ENCODE data around the gene COL9A3.

The COL9A3 gene

DNA sequence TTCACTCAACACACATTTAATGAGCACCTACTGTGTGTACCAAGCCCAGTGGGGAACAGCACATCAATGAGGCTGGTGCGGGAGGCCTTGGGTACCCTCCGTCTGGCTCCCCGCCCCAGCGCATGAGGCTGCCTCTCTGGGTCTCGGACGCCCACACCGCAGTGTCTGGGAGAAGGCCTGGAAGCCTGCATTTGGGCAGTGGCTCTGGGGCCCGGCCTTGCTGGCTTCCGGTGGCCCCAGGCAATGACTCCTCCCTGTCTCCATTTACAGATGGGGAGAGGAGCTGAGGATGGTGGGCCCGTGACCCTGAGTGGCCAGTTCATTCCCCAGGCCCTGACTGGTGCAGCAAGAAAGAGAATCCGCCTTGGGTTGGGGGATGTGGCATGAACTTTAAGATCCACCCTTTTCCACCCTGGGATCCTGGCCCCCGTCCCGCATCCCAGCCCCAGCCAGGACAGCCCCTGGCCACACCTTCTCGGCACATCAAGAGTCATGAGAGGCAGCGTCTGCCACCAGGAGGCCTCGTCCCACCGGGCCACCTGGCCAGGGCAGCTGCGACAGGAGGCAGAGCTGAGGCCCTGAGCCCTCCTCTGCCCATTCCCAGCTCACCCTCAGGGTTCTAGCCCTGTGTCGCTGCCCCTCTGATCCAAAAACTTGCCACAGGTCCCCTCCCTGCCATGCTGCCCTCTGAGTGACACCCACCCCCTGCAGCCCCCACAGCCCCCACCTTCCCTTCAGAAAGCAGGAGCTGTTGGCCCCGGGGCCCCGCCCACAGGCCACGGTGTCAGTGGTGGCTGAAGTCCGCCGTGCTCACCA, 38.0 kb upstream of the COL9A3 start:
- no peak for DNase-seq

DNA sequence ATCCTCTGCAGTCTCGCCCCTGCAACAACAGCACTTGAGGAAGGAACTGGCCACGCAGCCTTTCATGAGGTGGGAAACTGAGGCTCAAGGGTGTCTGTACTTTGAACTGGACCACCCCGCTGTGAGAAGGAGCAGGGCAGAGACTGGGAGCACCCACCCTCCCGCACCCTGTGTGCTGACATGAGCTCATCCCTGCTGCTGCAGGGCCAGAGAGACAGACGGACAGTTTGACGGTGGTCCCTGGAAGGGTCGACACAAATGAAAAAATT, 37.5 kb upstream of the COL9A3 start:
- no peak for DNase-seq

DNA sequence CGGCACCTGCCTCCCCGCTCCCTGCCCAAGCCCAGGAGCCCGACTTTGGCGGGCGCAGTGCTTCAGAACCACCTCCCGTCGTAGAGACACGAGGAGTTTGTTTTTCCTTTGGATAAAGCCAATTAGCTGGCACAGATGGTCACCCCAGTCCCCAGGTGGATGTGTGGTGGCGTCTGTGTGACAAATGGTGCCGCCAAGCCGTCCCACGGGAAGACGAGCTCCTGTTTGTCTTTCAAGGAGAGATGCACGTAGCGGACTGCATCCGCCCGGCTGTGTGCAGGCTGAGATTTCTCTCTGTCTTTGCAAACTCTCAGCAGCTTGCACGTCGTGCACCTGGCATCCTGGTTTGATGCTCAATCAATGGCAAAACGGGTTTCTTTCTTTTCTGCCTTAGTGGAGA, 36.6 kb upstream of the COL9A3 start:
- no peak for DNase-seq

DNA sequence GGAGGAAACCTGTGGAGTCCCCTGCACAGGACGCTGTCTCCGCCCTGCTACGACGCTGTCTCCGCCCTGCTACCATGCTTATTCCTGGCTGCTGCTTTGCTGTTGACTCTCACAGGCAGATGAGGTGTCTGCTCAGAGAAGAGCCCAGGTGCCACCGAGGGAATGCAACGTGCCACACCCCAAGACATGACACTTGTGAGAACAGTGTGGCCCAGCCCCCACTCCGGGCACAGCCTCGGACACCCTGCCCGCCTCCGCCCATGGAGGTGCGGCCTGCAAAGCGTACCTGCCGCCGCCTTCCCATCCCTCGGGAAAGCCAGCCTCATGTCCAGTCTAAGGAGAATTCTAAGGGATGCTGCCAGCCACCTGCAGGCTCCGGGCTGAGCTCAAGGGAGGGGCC, 36.2 kb upstream of the COL9A3 start:
- DNase-seq = no peak

DNA sequence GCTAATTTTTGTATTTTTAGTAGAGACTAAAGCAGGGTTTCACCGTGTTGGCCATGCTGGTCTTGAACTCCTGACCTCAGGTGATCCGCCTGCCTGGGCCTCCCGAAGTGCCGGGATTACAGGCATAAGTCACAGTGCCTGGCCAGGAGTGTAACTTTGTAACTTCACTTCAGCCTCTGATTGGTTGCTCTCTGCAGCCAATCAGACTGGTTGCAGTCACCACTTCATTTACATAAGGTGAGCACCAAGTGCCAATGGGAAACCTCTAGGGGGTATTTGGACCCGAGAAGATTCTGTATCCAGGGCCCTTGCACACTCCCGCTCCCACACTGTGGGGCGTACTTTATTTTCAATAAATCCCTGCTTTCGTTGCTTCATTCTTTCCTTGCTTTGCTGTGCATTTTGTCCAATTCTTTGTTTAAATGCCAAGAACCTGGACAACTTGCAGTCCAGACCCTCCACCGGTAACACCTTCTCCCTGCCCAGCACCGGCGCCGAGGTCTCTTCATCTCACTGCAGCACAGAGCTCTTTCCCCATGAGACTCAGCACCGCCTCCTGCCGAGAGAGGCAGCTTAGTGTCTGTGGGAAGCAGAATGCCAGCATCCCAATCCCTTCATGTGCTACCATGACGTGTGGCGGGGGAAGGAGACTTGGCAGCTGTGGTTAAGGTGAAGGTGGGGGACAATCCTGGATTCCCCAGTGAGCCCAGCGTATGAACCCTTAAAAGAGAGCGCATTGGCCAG, 34.5 kb upstream of the COL9A3 start:
- no peak for DNase-seq

DNA sequence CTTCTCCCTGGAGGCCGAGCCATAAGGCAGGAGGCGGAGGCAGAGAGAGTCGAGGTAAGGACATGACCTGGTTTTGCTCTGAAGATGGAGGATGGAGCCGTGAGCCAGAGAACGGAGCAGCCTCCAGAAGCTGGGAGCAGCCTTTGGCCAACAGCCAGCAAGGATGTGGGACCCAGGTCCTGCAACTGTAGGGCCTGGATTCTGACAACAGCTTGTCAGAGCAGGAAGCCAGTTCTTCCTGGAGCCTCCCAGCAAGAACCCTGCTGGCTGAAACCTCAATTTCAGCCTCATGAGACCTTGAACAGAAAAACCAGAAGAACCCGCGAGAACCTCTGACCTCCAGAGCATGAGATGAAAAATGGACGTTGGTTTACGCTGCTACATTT, 34.0 kb upstream of the COL9A3 start:
- no peak for DNase-seq

DNA sequence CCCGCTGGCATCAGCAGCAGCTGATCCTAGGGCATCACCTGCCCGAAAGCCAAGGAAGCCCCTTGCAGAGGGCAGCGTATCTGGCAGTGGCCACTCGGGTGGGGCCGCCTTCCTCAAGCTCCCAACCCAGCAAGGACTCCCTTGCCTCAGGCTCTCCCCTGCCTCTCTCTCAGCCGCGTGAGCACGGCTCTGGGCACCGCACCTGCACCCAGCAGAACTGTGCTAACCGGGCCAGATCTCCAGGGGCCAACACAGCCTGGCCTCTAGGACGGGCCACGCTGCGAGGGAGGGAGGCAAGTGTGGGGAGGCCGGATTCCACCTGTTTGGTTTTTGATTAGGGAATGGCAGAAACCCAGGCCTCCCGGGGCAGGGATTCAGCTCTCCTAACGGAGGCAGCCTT, 32.4 kb upstream of the COL9A3 start:
- no peak for DNase-seq

DNA sequence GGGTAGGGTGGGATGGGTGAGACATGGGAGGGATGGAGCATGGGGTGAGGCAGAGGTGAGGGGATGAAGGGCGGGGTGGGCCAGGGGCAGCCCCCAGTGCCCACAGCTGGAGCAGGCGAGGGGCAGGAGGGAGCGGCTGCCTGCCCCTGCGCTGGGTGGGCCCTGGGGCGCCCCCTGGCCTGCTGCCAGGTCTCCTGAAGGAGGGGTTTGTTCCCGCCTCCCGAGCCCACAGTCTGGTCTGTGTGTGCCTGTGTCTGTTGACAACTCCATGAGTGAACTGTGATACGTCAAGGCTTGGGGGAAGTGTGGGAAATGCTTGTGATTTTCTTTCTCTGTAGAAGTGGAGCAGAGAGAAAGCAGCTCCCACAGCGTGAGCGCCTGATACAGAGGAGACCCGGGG, 31.5 kb upstream of the COL9A3 start:
- no peak for DNase-seq

DNA sequence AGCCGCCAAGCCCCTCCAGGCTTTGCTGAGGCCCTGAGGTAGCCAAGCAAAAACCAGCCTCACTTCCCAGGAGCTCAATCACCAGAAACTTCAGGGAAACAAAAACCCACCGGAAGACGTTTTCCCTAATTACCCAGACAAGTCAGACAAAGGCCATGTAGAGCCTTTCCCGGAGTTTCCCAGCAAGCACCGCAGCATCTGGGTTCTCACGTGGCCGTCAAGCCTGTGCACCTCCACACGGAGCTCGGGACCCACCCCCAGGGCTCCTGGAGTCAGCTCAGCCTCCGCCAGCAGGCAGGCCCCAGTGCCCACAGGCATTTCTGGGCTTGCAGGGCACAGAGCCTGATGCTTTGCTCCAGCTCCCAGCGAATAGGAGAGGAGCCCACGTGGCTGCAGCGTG, 30.7 kb upstream of the COL9A3 start:
- no peak for DNase-seq

DNA sequence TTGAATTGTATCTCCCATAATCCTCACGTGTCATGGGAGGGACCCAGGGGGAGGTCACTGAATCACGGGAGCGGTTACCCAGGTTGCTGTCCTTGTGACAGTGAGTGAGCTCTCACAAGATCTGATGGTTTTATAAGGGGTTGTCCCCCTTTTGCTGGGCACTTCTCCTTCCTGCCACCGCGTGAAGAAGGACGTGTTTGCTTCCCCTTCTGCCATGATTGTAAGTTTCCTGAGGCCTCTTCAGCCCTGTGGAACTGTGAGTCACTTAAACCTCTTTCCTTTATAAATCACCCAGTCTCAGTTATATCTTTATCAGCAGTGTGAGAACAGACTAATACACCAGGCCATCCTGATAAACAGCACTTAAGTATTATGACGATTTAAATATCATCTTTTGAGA, 29.5 kb upstream of the COL9A3 start:
- DNase-seq = no peak

DNA sequence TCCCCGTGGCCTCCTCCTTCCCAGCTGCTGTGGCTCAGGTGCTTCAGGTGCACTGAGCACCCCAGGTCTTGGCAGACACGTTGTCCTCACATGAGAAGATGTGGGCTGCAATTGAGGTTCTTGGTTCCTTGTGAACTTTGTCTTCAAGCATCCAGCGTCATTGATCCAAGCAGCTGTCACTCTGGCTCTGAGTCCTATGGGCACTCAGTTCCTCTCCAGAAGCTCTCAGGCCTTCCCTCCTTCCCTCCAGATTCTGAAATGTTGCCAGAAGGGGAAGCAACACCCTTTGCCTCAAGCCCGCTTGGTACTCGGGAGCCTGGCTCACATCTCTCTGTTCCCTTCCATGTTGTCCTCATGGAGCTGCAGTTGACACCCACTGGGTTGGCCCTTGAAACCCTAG, 29.0 kb upstream of the COL9A3 start:
- DNase-seq = no peak

DNA sequence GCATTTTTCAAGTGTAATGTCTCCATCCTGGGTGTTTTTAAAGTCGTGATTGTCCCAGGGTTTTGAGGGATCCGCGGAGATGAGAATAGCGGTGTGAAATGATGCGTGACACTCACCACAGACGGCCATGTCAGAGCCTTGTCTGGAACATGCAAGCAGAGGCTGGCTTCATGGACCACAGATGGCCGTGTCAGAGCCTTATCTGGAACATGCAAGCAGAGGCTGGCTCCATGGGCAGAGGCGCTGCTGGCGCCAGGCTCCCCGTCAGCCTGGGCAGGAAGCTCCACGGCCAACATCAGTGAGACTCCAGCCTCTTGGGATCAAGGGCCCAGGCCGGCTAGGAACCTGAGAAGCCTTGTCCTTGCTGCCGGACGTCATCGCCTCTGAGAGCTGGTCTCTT, 28.2 kb upstream of the COL9A3 start:
- no peak for DNase-seq

DNA sequence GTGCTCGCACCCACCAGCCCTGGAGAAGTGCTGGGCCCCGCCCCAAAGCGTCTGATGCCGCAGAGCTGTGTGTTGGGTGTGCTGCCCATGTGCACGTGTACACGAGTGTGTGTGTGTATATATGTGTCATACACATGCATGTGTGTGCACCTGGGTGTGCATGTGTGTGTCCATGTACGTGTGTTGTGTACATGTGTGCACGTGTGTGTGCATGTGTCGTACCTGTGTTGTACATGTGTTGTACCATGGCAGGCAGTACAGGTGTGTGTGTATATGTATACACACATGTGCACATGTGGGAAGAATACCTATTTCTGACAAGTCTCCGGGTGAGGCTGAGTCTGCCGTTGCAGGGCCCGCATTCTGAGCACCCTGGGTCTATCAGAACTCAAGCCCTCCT, 26.8 kb upstream of the COL9A3 start:
- DNase-seq = no peak

DNA sequence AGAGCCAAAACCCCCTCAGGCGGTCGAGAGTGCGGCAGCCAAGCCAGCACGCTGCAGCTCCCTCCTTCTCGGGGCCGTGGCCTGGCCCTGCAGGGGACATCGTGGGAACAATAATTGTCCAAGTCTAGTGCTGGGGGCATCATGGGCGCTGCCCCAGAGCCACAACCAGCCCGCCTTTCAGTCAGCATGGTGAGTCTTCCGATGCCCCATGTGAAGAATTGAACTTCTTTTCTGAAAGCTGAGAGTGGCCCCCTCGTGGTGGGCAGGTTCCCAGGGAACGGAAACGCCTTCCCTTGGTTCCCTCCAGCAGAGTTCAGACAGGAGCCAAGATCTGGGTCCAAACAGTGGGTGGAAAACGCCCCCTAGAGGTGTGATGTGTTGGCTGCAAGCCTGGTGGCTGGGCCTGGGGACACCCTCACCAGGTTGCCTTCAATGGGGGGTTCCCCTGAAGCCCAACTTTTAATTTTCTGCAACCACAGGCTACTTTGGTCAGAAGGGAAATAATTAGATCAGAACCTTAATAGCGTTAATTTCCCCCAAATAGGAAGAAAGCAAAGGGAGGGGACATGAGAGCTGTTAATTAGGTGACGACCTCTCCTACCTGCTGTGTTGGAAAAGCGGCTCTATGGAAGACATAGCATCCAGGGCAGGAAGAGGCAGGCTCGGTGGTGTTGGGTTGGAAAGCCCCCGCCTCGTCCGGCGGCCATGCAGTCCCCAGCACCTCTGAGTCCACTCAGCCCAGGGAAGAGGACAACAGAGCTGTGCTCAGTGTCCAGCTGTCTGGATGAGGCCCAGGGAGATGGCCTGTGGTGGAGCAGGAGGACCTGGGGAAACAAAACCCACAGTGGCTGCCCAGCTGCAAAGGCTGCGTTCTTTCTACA, 25.3 kb upstream of the COL9A3 start:
- DNase-seq = peak; percentile 11 to 72 (median 59)

DNA sequence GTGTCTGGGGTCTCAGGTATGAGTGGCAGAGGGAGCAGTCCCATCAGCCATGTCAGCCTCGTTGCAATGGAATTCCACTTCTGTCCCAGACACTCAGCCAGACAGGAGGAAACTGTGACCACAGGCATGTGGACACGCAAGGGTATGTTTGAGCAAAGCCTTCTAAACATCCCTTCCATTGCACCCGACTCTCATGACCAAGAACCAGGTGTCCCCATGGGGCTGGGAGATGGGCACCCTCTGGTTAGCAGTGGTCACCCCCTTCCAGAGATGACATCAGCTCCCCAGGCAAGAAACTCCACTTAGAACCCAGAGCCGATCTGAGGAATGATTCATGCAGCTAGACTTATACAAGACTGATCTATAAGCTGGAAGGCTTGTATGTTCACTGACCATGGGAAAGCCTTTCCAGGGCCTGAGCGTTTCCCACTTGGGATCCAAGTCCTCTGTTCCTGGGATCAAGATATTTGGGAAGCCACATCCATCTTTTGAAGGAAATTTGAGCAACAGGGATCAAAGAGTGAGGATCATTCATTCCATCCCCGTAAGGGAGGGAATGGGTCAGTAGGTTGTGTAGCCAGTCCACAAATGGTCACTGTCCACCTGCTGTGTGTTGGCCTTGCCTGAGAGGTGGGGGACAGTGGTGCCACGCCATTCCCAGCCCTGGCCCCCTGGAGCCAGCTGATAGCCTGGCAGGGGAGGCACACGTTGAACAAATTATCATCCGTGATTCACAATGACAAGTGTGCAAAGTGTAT, 24.5 kb upstream of the COL9A3 start:
- DNase-seq = no peak

DNA sequence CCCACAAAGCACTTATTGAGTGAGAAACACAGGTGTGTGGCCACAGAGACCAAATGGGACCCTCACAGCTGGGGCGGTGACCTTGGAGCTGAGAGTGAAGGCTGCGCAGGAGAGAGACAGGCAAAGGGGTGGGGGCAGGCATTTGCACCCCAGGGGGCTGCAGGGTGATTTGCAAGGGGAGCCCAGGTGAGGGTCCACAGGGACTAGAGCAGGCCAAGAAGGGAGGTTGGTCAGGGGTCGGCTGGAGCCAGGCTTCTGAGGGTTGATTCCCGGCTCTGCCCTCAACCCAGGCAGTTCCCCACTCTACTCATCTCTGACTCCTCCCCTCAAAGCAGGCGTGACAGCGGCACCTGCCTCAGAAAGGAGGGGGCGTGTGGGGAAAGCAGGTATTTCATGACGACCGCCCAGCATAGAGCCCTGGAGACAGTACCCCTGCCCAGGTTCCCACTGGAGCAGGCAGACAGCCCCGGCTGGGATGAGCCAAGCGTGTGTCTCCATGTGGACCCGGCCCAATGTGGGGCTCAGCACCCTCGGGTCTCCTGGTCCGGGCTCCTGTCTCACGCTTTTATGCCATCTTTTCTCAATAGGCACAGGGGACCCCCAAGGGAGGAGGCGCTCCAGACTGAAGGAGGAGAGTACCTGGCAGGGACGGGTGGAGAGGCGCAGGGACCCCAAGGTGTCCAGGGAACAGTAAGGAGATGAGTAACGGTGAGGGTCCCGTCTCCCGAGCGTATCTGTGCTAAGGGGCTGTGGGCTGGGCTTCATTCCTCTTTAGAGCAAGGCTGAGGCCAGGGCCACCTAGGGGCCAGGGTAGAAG, 23.7 kb upstream of the COL9A3 start:
- DNase-seq = peak in 2 of 6 experiments; percentile 19 to 20

DNA sequence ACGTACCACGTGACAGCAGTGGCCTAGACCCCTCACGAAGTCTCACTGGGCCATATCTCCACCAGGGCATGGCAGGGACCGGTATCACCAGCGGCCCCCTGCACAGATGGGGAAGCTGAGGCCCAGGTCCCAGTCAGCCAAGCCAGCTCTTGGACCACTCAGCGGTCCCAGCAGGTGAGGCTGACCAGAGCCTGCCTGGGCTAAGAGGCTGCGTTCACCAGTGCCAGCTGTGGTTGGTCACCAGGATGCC, 23.2 kb upstream of the COL9A3 start:
- DNase-seq = no peak

DNA sequence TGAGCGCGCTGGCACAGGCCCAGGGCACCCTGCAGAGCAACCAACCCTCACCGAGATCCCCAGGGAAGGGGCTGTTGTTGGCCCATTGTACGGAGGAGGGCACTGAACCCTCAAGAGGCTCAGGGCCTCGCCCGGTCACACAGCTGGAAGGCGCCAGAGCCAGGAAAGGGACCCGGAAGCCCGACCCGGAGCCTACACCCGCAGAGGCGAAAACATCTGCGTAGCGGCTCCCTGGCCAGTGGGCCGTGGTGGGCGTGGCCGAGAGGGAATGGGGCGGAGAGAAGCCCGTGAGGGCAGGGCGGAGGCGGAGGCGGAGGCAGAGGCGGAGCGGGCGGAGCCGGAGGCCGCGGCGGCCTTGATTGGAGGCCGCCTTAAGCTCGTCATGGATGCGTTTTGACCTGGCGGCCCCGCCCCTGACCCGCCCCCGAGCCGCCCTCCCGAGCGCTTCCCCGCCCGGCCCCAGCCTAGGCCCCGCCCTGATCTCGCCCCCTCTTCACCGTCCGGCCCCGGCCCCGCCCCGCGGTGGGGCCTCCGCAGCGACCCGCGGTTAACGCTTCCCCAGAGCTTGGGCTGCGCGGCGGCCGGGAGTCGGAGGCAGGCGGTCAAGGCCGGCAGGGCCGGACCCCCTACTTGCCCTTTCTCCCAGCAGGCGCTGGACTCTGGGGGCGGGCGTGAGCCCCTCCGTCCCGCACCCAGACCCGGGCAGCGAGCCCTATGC, 22.7 kb upstream of the COL9A3 start:
- peak; percentile 86 to 94 (median 92) for DNase-seq

DNA sequence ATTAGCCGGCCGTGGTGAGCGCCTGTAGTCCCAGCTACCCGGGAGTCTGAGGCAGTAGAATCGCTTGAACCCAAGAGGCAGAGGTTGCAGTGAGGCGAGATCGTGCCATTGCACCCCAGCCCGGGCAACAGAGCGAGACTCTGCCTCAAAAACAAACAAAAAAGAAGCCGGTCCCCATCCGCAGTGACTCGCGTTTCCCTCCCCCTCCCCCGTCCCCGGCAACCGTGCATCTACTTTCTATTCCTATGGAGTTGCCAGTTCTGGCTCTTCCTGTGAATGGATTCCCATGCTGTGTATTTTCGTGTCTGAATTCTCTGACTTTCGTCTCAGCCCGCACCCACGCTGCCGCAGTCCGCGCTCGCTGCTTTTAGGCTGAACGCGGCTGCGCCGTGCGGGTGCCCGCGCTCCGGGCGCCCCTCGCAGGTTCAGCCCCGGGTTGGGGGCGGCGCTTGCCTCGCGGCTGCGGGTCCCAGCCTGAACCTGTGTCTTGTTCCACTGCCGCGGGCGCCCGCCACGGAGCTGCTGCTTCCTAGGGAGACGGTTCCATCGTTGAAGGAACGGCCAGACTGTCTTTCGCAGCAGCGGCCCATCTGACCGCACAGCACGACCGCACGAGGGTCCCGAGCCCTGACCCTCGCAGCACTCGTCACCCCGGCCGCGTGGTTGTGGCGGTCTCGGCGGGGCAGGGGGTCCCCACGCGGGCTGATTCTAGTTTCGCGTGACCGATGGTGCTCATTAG, 21.7 kb upstream of the COL9A3 start:
- peak; percentile 53 to 76 (median 68) for DNase-seq

DNA sequence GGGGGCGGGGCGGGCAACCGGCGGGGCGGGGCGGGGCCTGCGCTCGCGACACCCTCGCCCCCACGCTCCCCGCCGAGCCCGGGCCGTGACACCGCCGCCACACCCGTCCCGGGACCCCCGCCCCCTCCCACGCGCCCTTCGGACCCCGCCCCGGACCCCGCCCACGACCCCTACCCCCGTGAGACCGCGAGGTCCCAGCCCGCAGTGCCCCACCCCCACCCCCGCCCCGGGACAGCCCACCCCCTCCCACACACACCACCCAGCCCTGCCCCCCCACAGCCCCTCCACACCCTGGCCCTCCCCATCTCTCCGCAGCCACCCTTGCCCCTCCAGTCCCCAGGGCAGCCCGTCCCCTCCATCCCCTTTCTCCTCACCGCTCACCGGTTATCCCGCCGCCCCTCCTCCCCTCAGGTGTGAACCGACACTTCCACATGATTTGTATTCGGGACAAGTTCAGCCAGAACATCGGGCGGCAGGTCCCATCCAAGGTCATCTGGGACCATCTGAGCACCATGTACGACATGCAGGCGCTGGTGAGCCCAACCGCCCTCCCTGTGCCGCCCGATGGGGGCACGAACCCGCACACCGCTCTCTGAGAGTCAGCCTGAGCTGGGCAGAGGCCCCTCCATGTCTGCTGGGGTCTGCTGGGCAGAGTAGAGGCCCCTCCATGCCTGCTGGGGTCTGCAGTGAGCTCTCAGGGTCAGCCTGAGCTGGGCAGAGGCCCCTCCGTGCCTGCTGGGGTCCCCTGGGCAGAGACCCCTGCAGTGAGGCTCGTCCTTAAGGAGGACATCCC, 20.0 kb upstream of the COL9A3 start:
- DNase-seq = no peak

Measured in stimulated activated naive CD4-positive, alpha-beta T cell (primary cell).